K562 (cell line): ENCODE data around the gene POC1B. TPM values are rescaled to one million over a fixed set of nuclear protein-coding genes. Genes with fewer than 3 reads are reported as not detected.

Source experiments
- ATAC-seq: fragments of 200-7000 bp; cut with Tn5 transposase; 3 replicates; pipeline ENCODE4 v1.9.1; 2020; ENCODE audit warnings: moderate library complexity
- BruUV-seq: library from RNA; stranded (reverse); fragments of 400-500 nt; replicated peaks from 2 replicates; lab custom pipeline; 2021; lab: Mats Ljungman, UMichigan
- CTCF ChIA-PET: fragments of 300-600 bp; formaldehyde crosslinking; extraction: SDS; loops from one replicate; lab custom pipeline; 2021; ENCODE audit warnings: low intra/inter-chr PET ratio; lab: Yijun Ruan, JAX
- POLR2A ChIA-PET: fragments of 300-600, 350-650 bp; sonication (Branson Sonifier 250); formaldehyde crosslinking; extraction: SDS; loops from one replicate; lab custom pipeline; 2021; ENCODE audit warnings: antibody characterized with exemption, inconsistent platforms; lab: Yijun Ruan, JAX
- DNase-seq, 4 experiments: peaks; one replicate each; pipeline versions ENCODE4 v3.0.0 to v3.0.0-alpha.2; 2011 to 2018; ENCODE audit warnings: low spot score in 3 of 4, mixed read lengths in 3 of 4; ENCODE audit errors: extremely low read depth in 1 of 4
- FAIRE-seq: peaks from 2 replicates; lab custom pipeline; 2011; peaks lifted over from hg19 to GRCh38; lab: Jason Lieb, UNC
- H2AFZ ChIP-seq: 2 replicates; pipeline ENCODE4 v1.6.0; 2011; ENCODE audit warnings: low read depth, low read length, control low read depth, inconsistent platforms
- H3K27ac ChIP-seq: fragments of 200-600 bp; 3 replicates; pipeline ENCODE4 v1.8.0; 2011; ENCODE audit warnings: low read depth, mild to moderate bottlenecking, control low read depth, inconsistent platforms, low read length, moderate library complexity, mixed read lengths; ENCODE audit errors: extremely low read depth
- H3K27me3 ChIP-seq, 2 experiments: fragments of 300-600 bp in 1 of 2; 2 replicates in 1 of 2; 3 replicates in 1 of 2; pipeline versions ENCODE4 v1.6.0 to v1.8.0; 2011; ENCODE audit warnings: inconsistent platforms in 2 of 2, low read length in 2 of 2, mild to moderate bottlenecking in 1 of 2, mixed read lengths in 1 of 2, moderate library complexity in 1 of 2; ENCODE audit not compliant: control insufficient read depth in 2 of 2, insufficient read depth in 2 of 2
- H3K36me3 ChIP-seq: fragments of 300-600 bp; 3 replicates; pipeline ENCODE4 v1.8.0; 2011; ENCODE audit warnings: mild to moderate bottlenecking, low read length, inconsistent platforms; ENCODE audit not compliant: control insufficient read depth, insufficient read depth
- H3K4me1 ChIP-seq, 2 experiments: fragments of 200-600 bp in 1 of 2; replicated peaks in 1 of 2; 2 replicates in 1 of 2; 3 replicates in 1 of 2; pipeline versions ENCODE4 v1.5.1 to v1.8.0; 2011; ENCODE audit warnings: inconsistent platforms in 2 of 2, low read length in 2 of 2, mild to moderate bottlenecking in 1 of 2, mixed read lengths in 1 of 2, moderate library complexity in 1 of 2; ENCODE audit not compliant: control insufficient read depth in 2 of 2, insufficient read depth in 2 of 2
- H3K4me2 ChIP-seq: 2 replicates; pipeline ENCODE4 v1.6.1; 2011; ENCODE audit warnings: low read length, control low read depth, inconsistent platforms, mixed read lengths; ENCODE audit not compliant: insufficient read depth
- H3K4me3 ChIP-seq: fragments of 200-600 bp; sonication (generic), shearing (Covaris generic); 2 replicates; pipeline ENCODE4 v1.5.1; 2016; ENCODE audit warnings: control low read depth, inconsistent platforms
- H3K79me2 ChIP-seq: fragments of 200-600 bp; 3 replicates; pipeline ENCODE4 v1.8.0; 2011; ENCODE audit warnings: low read length, inconsistent platforms; ENCODE audit not compliant: control insufficient read depth, insufficient read depth
- H3K9ac ChIP-seq, 2 experiments: 2 replicates each; pipeline versions ENCODE4 v1.6.0 to v1.6.1; 2011; ENCODE audit warnings: low read depth in 2 of 2, low read length in 2 of 2, control low read depth in 1 of 2, inconsistent platforms in 1 of 2, mild to moderate bottlenecking in 1 of 2, mixed read lengths in 1 of 2; ENCODE audit not compliant: insufficient read depth in 1 of 2
- H3K9me1 ChIP-seq: one replicate; pipeline ENCODE4 v1.6.0; 2011; ENCODE audit warnings: inconsistent platforms, mild to moderate bottlenecking, low read length, moderate library complexity; ENCODE audit not compliant: control insufficient read depth, insufficient read depth
- H3K9me3 ChIP-seq: replicated peaks from 2 replicates; pipeline ENCODE4 v1.5.1; 2011; ENCODE audit warnings: low read depth, low read length, inconsistent platforms; ENCODE audit not compliant: control insufficient read depth, insufficient read depth
- H4K20me1 ChIP-seq: replicated peaks from 2 replicates; pipeline ENCODE4 v1.6.1; 2011; ENCODE audit warnings: low read length, inconsistent platforms, mixed read lengths; ENCODE audit not compliant: control insufficient read depth, insufficient read depth
- C11orf30 ChIP-seq: fragments of 450-650 bp; IDR thresholded peaks from 2 replicates; pipeline ENCODE4 v1.6.1; 2016; ENCODE audit warnings: low read depth, mild to moderate bottlenecking
- CCAR2 ChIP-seq: fragments of 200-400 bp; formaldehyde crosslinking; IDR thresholded peaks from 2 replicates; pipeline ENCODE4 v1.6.1; 2017; ENCODE audit warnings: mild to moderate bottlenecking, low read depth, low read length
- IRF2 ChIP-seq: sonication (generic); formaldehyde crosslinking; IDR thresholded peaks from 2 replicates; pipeline ENCODE4 v1.8.1; 2022; ENCODE audit warnings: mild to moderate bottlenecking, missing genetic modification reagents
- MAFF ChIP-seq: IDR thresholded peaks from 2 replicates; pipeline ENCODE4 v1.6.1; 2012; ENCODE audit warnings: low read length, improper control_type of control experiment
- MAFG ChIP-seq: fragments of 450-650 bp; conservative IDR thresholded peaks from 2 replicates; pipeline ENCODE4 v1.6.1; 2016; ENCODE audit warnings: missing genetic modification characterization, missing compliant biosample characterization
- SRSF3 ChIP-seq: fragments of 200-400 bp; formaldehyde crosslinking; IDR thresholded peaks from 2 replicates; pipeline ENCODE4 v1.6.1; 2016; ENCODE audit warnings: mild to moderate bottlenecking, low read length, moderate library complexity; ENCODE audit not compliant: insufficient read depth
- ZNF24 ChIP-seq: fragments of 450-650 bp; IDR thresholded peaks from 2 replicates; pipeline ENCODE4 v1.6.1; 2016
- ZNF316 ChIP-seq: fragments of 450-650 bp; IDR thresholded peaks from 2 replicates; pipeline ENCODE4 v1.6.1; 2016
- ZNF324 ChIP-seq: fragments of 250-450 bp; sonication (Bioruptor Pico); IDR thresholded peaks from 2 replicates; pipeline ENCODE4 v1.4.0; 2020; ENCODE audit warnings: mild to moderate bottlenecking
- WGBS: fragments of 100-300 bp; shearing (Covaris generic); methylation state at CpG from one replicate; pipeline ENCODE4 v1.1.6; 2016; ENCODE audit warnings: low coverage, mixed read lengths; ENCODE audit not compliant: insufficient coverage; ENCODE audit errors: missing lambda C conversion rate; 5-methylcytosine and 5-hydroxymethylcytosine counted together
- in situ Hi-C: fragments of 300-500 bp; cut with MboI; formaldehyde crosslinking; loops from 4 replicates; pipeline ENCODE4 v1.15.0; 2018; ENCODE audit warnings: inconsistent platforms, mixed read lengths
- intact Hi-C: fragments of 100-400 bp; cut with micrococcal nuclease; formaldehyde crosslinking; loops from 2 replicates; pipeline ENCODE4 v1.14.2; 2022
- polyA plus RNA-seq, 8 experiments: library from polyadenylated mRNA; depleted of rRNA in 4 of 8; stranded (reverse) in 5 of 8; unstranded in 3 of 8; fragments of >200 nt; fragmentation: Nextera tagmentation in 2 of 8; fragmentation: Illumina TruSeq in 1 of 8; extraction: Ambion mirVana in 2 of 8; extraction: Trizol in 1 of 8; gene quantifications; 2 replicates each; pipeline versions ENCODE4 v1.2.1 to v1.2.3, GENCODE V29; 2011 to 2014; ENCODE audit warnings: inconsistent platforms in 1 of 8, missing spikeins in 1 of 8
- total RNA-seq, 7 experiments: library from RNA; depleted of rRNA in 6 of 7; stranded (reverse); fragments of >200 nt in 6 of 7; fragmentation: Illumina TruSeq in 2 of 7; extraction: Trizol in 2 of 7; gene quantifications; 2 replicates each; pipeline versions ENCODE4 v1.2.1 to v1.2.3, GENCODE V29; 2011 to 2021; ENCODE audit warnings: low replicate concordance in 1 of 7

POC1B gene
- total and polyA plus RNA-seq, 9 of the 15 experiments (the other 6 are each of a cell fraction or from before 2014, with no cell fraction given), result 4.5 to 16.1 (median 10.4) TPM

- Histone ChIP-seq H3K27ac (no peak overlapping the region), H3K4me3 (no peak overlapping the region), H2AFZ (no peak overlapping the region), H3K4me1 (peaks cover 10 to 19% of the 10 kb centered on the region in 2 experiments; a peak in 4 of 5 replicates), H3K79me2 (peaks cover 51% of the 10 kb centered on the region), H3K9me1 (no peaks in the 10 kb centered on the region), H4K20me1 (no peaks in the 10 kb centered on the region; the same call in 1 of the 2 replicates), H3K9ac (no peak overlapping the region), H3K36me3 (peaks cover 17% of the 10 kb centered on the region; the same call in 1 of the 3 replicates), H3K9me3 (no peaks in the 10 kb centered on the region), H3K4me2 (no peak overlapping the region), H3K27me3 (no peaks in the 10 kb centered on the region)
- intact Hi-C loops, result loop anchor here (10.0 kb wide), 2 partner anchors 467 to 1377 kb away; partner anchors contain the start of genes CEP290 and TMTC3
- ChIA-PET POLR2A (interaction anchor here (0.7 to 2.4 kb wide), 5 partner anchors 8 to 256 kb away, joined by 3 to 8 read pairs (median 3); no protein-coding TSS in a partner anchor), CTCF (no interaction called here)
- 80% methylated on average over 7 of the region's 7 CpGs for WGBS
- ATAC-seq, result no peak
- BruUV-seq, result no TSS peak
- TF ChIP-seq IRF2, result no peak
- 0 out of 2 replicates have a peak, but pooled peaks have one; percentile 2 for TF ChIP-seq MAFF
- TF ChIP-seq MAFG, result 0 out of 2 replicates have a peak, but pooled peaks have one; percentile 20
- TF ChIP-seq SRSF3, result no peak
- peak; percentile 95 for TF ChIP-seq ZNF24
- TF ChIP-seq C11orf30, result peak; percentile 46
- peak; percentile 60 for TF ChIP-seq ZNF316
- no peak for TF ChIP-seq ZNF324
- no peak for TF ChIP-seq CCAR2
- in situ Hi-C loops, result loop anchor here (10.0 kb wide), 1 partner anchor 507 kb away; no protein-coding TSS in a partner anchor
- FAIRE-seq, result no peak
- DNase-seq, result no peak
Measured at GRCh38 chr12:89521364-89522223, 4.3 kb downstream of the POC1B start.
